Mesenchymal stem cell (in vitro differentiated cells and primary cell): ENCODE results near the gene SOWAHB.

Experiments used
- DNase-seq: peaks from one replicate; pipeline ENCODE4 v3.0.0-alpha.2; 2013
- H2AFZ ChIP-seq: one replicate; pipeline ENCODE4 v1.6.1; 2013; ENCODE audit warnings: low read depth, mild to moderate bottlenecking, control low read depth, inconsistent platforms, low read length, moderate library complexity
- H2AK5ac ChIP-seq: 2 replicates; pipeline ENCODE4 v1.6.1; 2013; ENCODE audit warnings: low read length, moderate library complexity, mild to moderate bottlenecking, inconsistent platforms; ENCODE audit not compliant: severe bottlenecking
- H2BK120ac ChIP-seq: one replicate; pipeline ENCODE4 v1.6.1; 2013; ENCODE audit warnings: low read depth, mild to moderate bottlenecking, inconsistent platforms, low read length, moderate library complexity
- H2BK12ac ChIP-seq, 2 experiments: one replicate each; pipeline ENCODE4 v1.6.1; 2013; ENCODE audit warnings: inconsistent platforms in 2 of 2, low read length in 2 of 2, mild to moderate bottlenecking in 2 of 2, moderate library complexity in 2 of 2, control low read depth in 1 of 2
- H2BK15ac ChIP-seq: one replicate; pipeline ENCODE4 v1.6.1; 2013; ENCODE audit warnings: mild to moderate bottlenecking, low read depth, inconsistent platforms; ENCODE audit not compliant: poor library complexity, severe bottlenecking
- H2BK5ac ChIP-seq: 2 replicates; pipeline ENCODE4 v1.6.1; 2013; ENCODE audit warnings: low read depth, mild to moderate bottlenecking, low read length, control low read depth, inconsistent platforms; ENCODE audit not compliant: poor library complexity, severe bottlenecking
- H3K14ac ChIP-seq, 2 experiments: one replicate each; pipeline ENCODE4 v1.6.1; 2013; ENCODE audit warnings: inconsistent platforms in 2 of 2, low read length in 2 of 2, control low read depth in 1 of 2, mild to moderate bottlenecking in 1 of 2, moderate library complexity in 1 of 2
- H3K18ac ChIP-seq, 2 experiments: one replicate each; pipeline ENCODE4 v1.6.1; 2013; ENCODE audit warnings: inconsistent platforms in 2 of 2, low read length in 2 of 2, control low read depth in 1 of 2, low read depth in 1 of 2, mild to moderate bottlenecking in 1 of 2
- H3K23ac ChIP-seq, 2 experiments: one replicate each; pipeline ENCODE4 v1.6.1; 2013; ENCODE audit warnings: inconsistent platforms in 2 of 2, low read length in 2 of 2, mild to moderate bottlenecking in 2 of 2, moderate library complexity in 2 of 2, control low read depth in 1 of 2
- H3K27ac ChIP-seq: 2 replicates; pipeline ENCODE4 v1.5.1; 2013; ENCODE audit warnings: mild to moderate bottlenecking, moderate library complexity, low read length, control low read depth, inconsistent platforms; ENCODE audit not compliant: poor library complexity, severe bottlenecking
- H3K27me3 ChIP-seq, 2 experiments: 2 replicates each; pipeline versions ENCODE4 v1.6.1 to v1.7.0; 2013; ENCODE audit warnings: low read length in 2 of 2, mild to moderate bottlenecking in 2 of 2, moderate library complexity in 2 of 2, control low read depth in 1 of 2, inconsistent platforms in 1 of 2; ENCODE audit not compliant: control insufficient read depth in 1 of 2, insufficient read depth in 1 of 2
- H3K36me3 ChIP-seq, 2 experiments: 2 replicates each; pipeline versions ENCODE4 v1.6.1 to v1.7.0; 2013; ENCODE audit warnings: low read length in 2 of 2, control low read depth in 1 of 2, inconsistent platforms in 1 of 2, low read depth in 1 of 2, mild to moderate bottlenecking in 1 of 2; ENCODE audit not compliant: insufficient read depth in 2 of 2, control insufficient read depth in 1 of 2
- H3K4ac ChIP-seq, 2 experiments: one replicate each; pipeline ENCODE4 v1.6.1; 2013; ENCODE audit warnings: inconsistent platforms in 2 of 2, low read length in 2 of 2, mild to moderate bottlenecking in 2 of 2, moderate library complexity in 2 of 2, control low read depth in 1 of 2, low read depth in 1 of 2
- H3K4me1 ChIP-seq: 2 replicates; pipeline ENCODE4 v1.6.1; 2013; ENCODE audit warnings: low read depth, low read length, control low read depth; ENCODE audit not compliant: control insufficient read depth, insufficient read depth
- H3K4me2 ChIP-seq: 2 replicates; pipeline ENCODE4 v1.6.1; 2013; ENCODE audit warnings: low read length, mild to moderate bottlenecking, inconsistent platforms; ENCODE audit not compliant: poor library complexity, severe bottlenecking
- H3K4me3 ChIP-seq, 2 experiments: 2 replicates each; pipeline versions ENCODE4 v1.5.1 to v1.7.0; 2013; ENCODE audit warnings: low read length in 2 of 2, mild to moderate bottlenecking in 2 of 2, control low read depth in 1 of 2, low read depth in 1 of 2; ENCODE audit not compliant: insufficient read depth in 1 of 2
- H3K79me1 ChIP-seq: replicated peaks from 2 replicates; pipeline ENCODE4 v1.6.1; 2013; ENCODE audit warnings: mild to moderate bottlenecking, control low read depth, low read length, inconsistent platforms; ENCODE audit not compliant: poor library complexity, severe bottlenecking
- H3K9ac ChIP-seq: 2 replicates; pipeline ENCODE4 v1.7.0; 2013; ENCODE audit warnings: mild to moderate bottlenecking, low read length, moderate library complexity
- H3K9me3 ChIP-seq: 2 replicates; pipeline ENCODE4 v1.7.0; 2013; ENCODE audit warnings: mild to moderate bottlenecking, low read length; ENCODE audit not compliant: control insufficient read depth
- H4K8ac ChIP-seq: one replicate; pipeline ENCODE4 v1.6.1; 2013; ENCODE audit warnings: inconsistent platforms, mild to moderate bottlenecking, low read length, moderate library complexity
- H4K91ac ChIP-seq: one replicate; pipeline ENCODE4 v1.6.1; 2013; ENCODE audit warnings: mild to moderate bottlenecking, low read length, inconsistent platforms
- WGBS: methylation state at CpG from one replicate; pipeline ENCODE4 v1.1.7; 2013; ENCODE audit warnings: mixed read lengths; 5-methylcytosine and 5-hydroxymethylcytosine counted together

Gene SOWAHB

GRCh38 chr4:76867377-76867776 lies 30.6 kb downstream of the SOWAHB start:
- H3K27me3 ChIP-seq: peaks cover 0 to 16% of the 10 kb centered on the region in 2 experiments
- WGBS: 87% methylated on average over 3 of the region's 7 CpGs
- H3K4me2 ChIP-seq: no peak overlapping the region
- no peak for DNase-seq
- no peak overlapping the region for H3K4me3 ChIP-seq
- H3K18ac ChIP-seq: no peak overlapping the region
- H2AK5ac ChIP-seq: no peak overlapping the region
- no peaks in the 10 kb centered on the region for H3K9me3 ChIP-seq
- no peaks in the 10 kb centered on the region for H3K79me1 ChIP-seq
- no peak overlapping the region for H3K23ac ChIP-seq
- H3K4ac ChIP-seq: no peak overlapping the region
- no peak overlapping the region for H2BK12ac ChIP-seq
- H3K4me1 ChIP-seq: peaks cover 1% of the 10 kb centered on the region
- no peak overlapping the region for H2BK5ac ChIP-seq
- no peak overlapping the region for H3K14ac ChIP-seq
- H3K27ac ChIP-seq: no peak overlapping the region
- no peak overlapping the region for H4K91ac ChIP-seq
- H4K8ac ChIP-seq: no peak overlapping the region
- H2AFZ ChIP-seq: no peak overlapping the region
- no peak overlapping the region for H2BK15ac ChIP-seq
- H2BK120ac ChIP-seq: no peak overlapping the region
- H3K9ac ChIP-seq: no peak overlapping the region
- H3K36me3 ChIP-seq: no peaks in the 10 kb centered on the region

DNA sequence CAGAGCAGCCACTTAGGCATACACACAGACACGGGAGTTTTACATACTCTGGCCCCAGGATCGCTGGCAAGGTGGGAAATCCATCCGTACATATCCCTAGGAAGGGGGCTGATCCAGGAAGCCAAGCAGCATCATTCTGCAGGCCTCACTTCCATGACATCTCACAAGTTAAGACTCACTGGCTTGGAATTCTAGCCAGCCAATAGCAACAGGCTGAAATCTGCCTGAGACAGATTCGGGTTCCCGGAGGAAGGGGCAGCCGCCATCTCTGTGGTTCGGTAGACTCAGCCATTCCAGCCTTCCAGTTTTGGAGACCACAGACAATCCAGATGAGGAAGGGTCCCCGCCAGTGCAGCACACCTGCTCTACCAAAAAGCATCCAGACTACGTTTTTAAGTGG lies 31.3 kb downstream of the SOWAHB start:
- Histone ChIP-seq H3K4me2 (no peak overlapping the region), H3K23ac (no peak overlapping the region), H3K18ac (no peak overlapping the region), H3K79me1 (no peaks in the 10 kb centered on the region), H2BK12ac (no peak overlapping the region), H3K9ac (no peak overlapping the region), H2AK5ac (no peak overlapping the region), H3K4me3 (no peak overlapping the region), H2AFZ (no peak overlapping the region), H3K27ac (no peak overlapping the region), H2BK5ac (no peak overlapping the region), H3K27me3 (peaks cover 0 to 19% of the 10 kb centered on the region in 2 experiments), H3K9me3 (no peaks in the 10 kb centered on the region), H2BK120ac (no peak overlapping the region), H3K36me3 (no peaks in the 10 kb centered on the region), H3K14ac (no peak overlapping the region), H4K91ac (no peak overlapping the region), H3K4ac (no peak overlapping the region), H3K4me1 (peaks cover 1% of the 10 kb centered on the region), H2BK15ac (no peak overlapping the region), H4K8ac (no peak overlapping the region)
- 91% methylated on average over 9 of the region's 9 CpGs for WGBS
- no peak for DNase-seq

- no peak overlapping the region for H3K9ac ChIP-seq
Observed at GRCh38 chr4:76858319-76858718, 39.6 kb downstream of the SOWAHB start.

GRCh38 chr4:76857074-76857409 lies 40.9 kb downstream of the SOWAHB start:
- peak overlapping the region; percentile 8 for H3K9ac ChIP-seq
- H3K9me3 ChIP-seq: no peaks in the 10 kb centered on the region
- H4K8ac ChIP-seq: no peak overlapping the region
- H2AFZ ChIP-seq: no peak overlapping the region
- no peak overlapping the region for H3K23ac ChIP-seq
- DNase-seq: no peak
- H3K18ac ChIP-seq: no peak overlapping the region
- 100% methylated on average over 2 of the region's 2 CpGs for WGBS
- H4K91ac ChIP-seq: no peak overlapping the region
- H3K4ac ChIP-seq: no peak overlapping the region
- no peak overlapping the region for H2BK120ac ChIP-seq
- no peak overlapping the region for H2BK15ac ChIP-seq
- no peaks in the 10 kb centered on the region for H3K36me3 ChIP-seq
- no peak overlapping the region for H3K27ac ChIP-seq
- peak overlapping the region in 1 of 2 experiments; percentile 63 for H2BK12ac ChIP-seq
- H2BK5ac ChIP-seq: no peak overlapping the region
- H3K4me2 ChIP-seq: no peak overlapping the region
- H2AK5ac ChIP-seq: no peak overlapping the region
- H3K27me3 ChIP-seq: peaks cover 0 to 3% of the 10 kb centered on the region in 2 experiments
- H3K14ac ChIP-seq: no peak overlapping the region
- no peak overlapping the region for H3K4me3 ChIP-seq
- no peaks in the 10 kb centered on the region for H3K79me1 ChIP-seq
- H3K4me1 ChIP-seq: no peaks in the 10 kb centered on the region

More at GRCh38 chr4:76858319-76858718, 39.6 kb downstream of the SOWAHB start:
- Histone ChIP-seq H2BK120ac (no peak overlapping the region), H3K14ac (no peak overlapping the region), H3K4me3 (no peak overlapping the region), H3K18ac (no peak overlapping the region), H2BK5ac (no peak overlapping the region), H3K4ac (no peak overlapping the region), H2AK5ac (no peak overlapping the region), H3K23ac (no peak overlapping the region), H3K27me3 (peaks cover 0 to 3% of the 10 kb centered on the region in 2 experiments), H2BK15ac (no peak overlapping the region), H2BK12ac (no peak overlapping the region), H2AFZ (no peak overlapping the region), H3K4me1 (no peaks in the 10 kb centered on the region), H3K4me2 (no peak overlapping the region), H4K8ac (no peak overlapping the region), H3K36me3 (no peaks in the 10 kb centered on the region), H3K9me3 (no peaks in the 10 kb centered on the region), H3K79me1 (no peaks in the 10 kb centered on the region), H3K27ac (no peak overlapping the region), H4K91ac (no peak overlapping the region)
- WGBS: 60% methylated on average over 1 of the region's 1 CpG
- DNase-seq: no peak
